ENCODE results near the gene GARIN1A.

DNA sequence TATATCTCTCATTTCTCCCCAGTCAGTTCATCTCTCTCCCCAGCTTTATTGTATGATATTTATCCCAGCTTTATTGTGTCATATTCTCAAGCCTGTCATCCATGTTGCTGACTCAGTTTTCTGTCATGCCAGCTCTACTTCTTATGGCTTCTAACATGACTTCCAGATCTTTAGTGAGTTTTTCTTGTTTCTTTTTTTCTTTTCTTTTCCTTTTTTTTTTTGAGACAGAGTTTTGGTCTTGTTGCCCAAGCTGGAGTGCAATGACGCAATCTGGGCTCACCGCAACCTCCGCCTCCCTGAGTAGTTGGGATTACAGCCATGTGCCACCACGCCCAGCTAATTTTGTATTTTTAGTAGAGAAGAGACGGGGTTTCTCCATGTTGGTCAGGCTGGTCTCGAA is 38.4 kb downstream of the GARIN1A start:
- TF ChIP-seq, protein P1, sequence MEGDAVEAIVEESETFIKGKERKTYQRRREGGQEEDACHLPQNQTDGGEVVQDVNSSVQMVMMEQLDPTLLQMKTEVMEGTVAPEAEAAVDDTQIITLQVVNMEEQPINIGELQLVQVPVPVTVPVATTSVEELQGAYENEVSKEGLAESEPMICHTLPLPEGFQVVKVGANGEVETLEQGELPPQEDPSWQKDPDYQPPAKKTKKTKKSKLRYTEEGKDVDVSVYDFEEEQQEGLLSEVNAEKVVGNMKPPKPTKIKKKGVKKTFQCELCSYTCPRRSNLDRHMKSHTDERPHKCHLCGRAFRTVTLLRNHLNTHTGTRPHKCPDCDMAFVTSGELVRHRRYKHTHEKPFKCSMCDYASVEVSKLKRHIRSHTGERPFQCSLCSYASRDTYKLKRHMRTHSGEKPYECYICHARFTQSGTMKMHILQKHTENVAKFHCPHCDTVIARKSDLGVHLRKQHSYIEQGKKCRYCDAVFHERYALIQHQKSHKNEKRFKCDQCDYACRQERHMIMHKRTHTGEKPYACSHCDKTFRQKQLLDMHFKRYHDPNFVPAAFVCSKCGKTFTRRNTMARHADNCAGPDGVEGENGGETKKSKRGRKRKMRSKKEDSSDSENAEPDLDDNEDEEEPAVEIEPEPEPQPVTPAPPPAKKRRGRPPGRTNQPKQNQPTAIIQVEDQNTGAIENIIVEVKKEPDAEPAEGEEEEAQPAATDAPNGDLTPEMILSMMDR (IDR thresholded peaks at IDR 0.05; ENCODE audit: control extremely low read depth in 1 of 3, insufficient read depth in 1 of 3, low read depth in 1 of 3, low read length in 3 of 3) = no peak
- TF ChIP-seq MAX (IDR thresholded peaks at IDR 0.05) (no peak), SP1 (IDR thresholded peaks at IDR 0.05; ENCODE audit: low read depth, low read length) (no peak), POLR2AphosphoS5 (IDR thresholded peaks at IDR 0.05; ENCODE audit: low read depth, low read length) (no peak), KDM1A (IDR thresholded peaks at IDR 0.05; ENCODE audit: borderline replicate concordance, low read length) (no peak), NRF1 (IDR thresholded peaks at IDR 0.05; ENCODE audit: low read depth, low read length) (no peak), POLR2A (IDR thresholded peaks at IDR 0.05; ENCODE audit: control extremely low read depth in 1 of 2, low read depth in 2 of 2, low read length in 2 of 2) (no peak), CEBPB (IDR thresholded peaks at IDR 0.05; ENCODE audit: low read depth, low read length) (0 out of 2 replicates have a peak, but pooled peaks have one; percentile 26), CHD2 (IDR thresholded peaks at IDR 0.05; ENCODE audit: low read length) (no peak)

Data from H1 (cell line).